Measurements from ENCODE around the gene MRPL16.
"Not testable (repeated sequence)": the region's sequence is repeated elsewhere in the genome, so short reads cannot be mapped to it uniquely, and the experiment has no call there.

The MRPL16 gene

DNA sequence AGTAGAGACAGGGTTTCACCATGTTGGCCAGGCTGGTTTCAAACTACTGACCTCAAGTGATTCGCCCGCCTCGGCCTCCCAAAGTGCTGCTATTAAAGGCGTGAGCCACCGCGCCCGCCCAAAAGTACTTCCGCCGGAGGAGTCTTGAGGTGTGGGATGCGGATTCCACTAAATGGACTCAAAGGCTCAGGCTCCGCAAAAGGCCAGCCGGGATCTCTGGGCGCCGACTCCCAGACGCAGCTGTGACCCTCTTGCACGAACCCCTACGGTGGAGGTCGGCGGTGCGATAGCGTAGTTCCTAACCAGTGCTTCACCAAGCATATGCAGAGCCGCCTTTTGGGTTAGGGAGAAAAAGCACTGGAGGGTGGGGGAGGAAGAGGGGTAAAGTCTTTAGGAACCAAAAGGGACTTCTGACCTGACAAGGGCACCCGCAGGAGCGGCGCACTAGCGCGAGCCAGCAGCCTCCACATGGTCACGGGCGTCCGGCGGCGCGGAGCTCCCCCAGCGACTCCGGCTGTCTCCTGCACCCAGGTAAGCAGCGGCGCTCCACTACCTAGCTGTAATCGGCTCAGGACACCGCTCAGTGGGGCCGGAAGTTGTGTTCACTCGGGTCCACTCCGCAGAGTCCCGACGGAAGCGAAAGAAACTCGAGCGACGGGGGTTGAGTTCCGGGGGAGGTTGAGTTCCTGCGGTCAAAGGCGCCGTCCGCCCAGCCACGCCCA is at the start of gene MRPL16:
MRPL16 (minus strand) TSS at position 590 of the 722 bp plus-strand sequence; CDS start at position 470, 120 bp downstream.
- peak; percentile 90 for DNase-seq (ENCODE audit: low spot score)

DNA sequence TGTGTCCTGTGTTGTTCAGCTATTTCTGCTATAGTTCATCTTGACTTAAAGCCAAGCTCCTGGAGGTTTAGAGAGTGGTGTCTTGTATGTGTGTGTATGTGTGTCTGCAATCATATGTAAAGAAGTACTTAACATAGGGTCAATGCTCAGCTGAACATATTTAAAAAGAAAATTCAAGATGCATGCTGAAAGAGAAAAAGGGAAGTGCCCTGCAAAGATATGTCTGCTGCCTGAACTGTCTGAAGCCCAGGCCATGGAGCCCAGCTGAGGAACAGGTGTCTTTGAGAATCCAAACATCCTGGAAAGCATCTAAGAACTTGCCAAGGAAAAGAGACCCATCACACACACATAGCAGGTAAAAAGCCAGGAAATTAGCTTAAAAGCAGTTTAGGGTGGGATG is 49.1 kb upstream of the MRPL16 start:
- no peak for DNase-seq (ENCODE audit: low spot score)

DNA sequence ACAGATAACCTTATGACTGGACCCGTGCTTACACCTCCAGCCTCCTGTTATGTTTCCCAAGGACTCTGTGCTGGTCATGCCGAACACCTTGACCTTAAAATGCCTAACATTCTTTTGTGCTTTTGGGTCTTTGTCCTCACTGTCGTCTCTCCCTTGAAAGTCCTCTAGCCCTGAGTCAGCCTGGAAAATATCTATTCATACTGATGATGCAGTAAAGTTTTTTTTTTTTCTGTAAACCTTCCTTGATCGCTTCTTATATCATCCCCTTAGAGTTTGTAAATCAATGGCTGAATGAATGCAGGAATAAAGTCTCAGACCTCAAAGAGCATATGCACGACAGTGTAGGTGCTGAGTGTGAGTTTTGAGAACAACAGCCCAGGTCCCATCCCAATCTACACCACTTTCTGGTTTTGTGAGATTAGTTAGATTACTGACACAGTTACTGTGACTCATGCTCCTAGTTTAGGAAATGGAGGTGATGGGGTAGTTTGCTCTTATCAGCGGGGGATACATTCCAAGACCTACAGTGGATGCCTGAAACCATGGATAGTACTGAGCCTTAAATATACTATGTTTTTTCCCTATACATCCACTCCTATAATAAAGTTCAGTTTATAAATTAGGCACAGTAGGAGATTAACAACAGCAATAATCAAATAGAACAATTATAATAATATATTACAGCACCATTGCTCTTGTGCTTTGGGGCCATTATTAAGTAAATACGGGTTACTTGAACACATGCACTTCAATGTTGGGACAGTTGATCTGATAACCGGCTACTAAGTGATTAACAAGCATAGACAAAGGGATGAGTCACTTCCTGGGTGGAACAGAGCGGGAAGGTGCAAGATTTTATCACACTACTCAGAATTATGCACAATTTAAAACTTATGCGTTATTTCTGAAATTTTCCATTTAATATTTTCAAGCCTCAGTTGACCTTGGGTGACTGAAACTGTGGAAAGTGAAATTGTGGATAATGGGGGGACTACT is 47.2 kb upstream of the MRPL16 start:
- DNase-seq (ENCODE audit: low spot score): no peak

DNA sequence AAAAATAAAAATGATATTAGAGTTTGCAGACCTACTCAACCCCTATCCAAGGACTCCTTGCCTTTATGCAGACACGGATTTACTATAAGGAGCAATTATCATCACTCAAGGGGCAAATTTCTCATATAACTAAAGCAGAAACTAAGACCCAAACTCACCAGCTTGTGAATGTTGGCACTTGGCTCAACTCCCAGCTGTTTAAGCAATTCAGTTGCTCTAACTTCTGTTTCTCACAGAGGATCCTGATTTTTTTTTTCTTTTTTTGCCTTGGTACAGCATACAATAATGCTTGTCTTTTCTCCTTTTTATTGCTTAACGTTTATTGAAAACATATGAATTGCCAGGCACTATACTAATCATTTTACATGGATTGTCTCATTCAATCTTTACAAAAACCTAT is 44.3 kb upstream of the MRPL16 start:
- DNase-seq (ENCODE audit: low spot score): no peak

DNA sequence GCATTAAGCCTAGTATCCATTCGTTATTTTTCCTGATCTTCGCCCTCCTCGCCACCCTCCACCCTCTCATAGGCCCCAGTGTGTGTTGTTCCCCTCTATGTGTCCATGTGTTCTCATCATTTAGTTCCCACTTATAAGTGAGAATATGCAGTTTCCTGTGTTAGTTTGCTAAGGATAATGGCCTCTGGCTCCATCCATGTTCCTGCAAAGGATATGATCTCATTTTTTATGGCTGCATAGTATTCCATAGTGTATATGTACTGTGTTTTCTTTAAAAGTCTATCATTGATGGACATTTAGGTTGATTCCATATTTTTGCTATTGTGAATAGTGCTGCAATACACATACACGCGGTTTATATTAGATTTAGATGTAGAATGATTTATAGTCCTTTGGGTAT is 40.8 kb upstream of the MRPL16 start:
- DNase-seq (ENCODE audit: low spot score): not testable (repeated sequence)

DNA sequence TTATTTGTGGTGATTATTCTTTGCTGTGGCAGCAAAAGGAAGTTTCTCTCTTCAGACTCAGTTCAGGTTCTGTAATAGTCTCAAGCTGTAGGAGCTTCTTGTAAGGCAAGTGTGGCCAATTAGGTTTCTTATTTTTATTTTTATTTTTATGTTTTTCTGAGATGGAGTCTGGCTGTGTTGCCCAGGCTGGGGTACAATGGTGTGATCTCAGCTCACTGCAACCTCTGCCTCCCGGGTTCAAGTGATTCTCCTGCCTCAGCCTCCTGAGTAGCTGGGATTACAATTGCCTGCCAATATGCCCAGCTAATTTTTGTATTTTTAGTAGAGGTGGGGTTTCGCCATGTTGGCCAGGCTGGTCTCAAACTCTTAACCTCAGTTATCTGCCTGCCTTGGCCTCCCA is 39.0 kb upstream of the MRPL16 start:
- not testable (repeated sequence) for DNase-seq (ENCODE audit: low spot score)

DNA sequence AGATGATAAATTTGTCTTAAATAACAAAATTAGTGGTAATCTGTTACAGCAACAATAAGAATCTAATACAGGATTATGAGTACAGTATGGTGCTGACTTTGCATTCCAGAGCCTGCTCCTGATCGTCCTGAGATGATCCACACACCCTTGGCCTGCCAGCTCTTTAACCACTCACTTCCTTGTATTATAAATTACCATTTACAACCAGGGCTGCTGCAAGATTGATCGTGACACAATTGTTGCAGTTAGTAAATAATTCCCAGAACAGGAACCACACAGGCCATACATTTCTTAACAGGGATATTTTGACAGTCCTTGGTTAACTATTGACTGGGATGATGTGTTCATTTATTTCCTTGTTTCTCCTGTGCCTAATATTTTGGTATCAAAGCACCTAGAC is 38.6 kb upstream of the MRPL16 start:
- no peak for DNase-seq (ENCODE audit: low spot score)

DNA sequence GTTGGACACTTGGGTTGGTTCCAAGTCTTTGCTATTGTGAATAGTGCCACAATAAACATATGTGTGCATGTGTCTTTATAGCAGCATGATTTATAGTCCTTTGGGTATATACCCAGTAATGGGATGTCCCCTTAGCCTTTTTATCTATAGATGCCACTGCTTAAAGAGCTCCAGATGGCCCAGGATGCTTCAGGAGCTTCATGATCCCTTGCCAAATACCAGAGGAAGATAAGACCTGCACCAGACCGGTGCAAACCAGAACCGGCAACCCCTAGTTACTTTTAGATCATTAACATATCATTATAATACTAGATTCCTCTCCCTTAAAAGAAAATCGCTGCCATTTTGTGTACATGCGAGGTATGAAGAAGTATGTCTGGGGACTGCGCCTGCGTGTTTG is 37.9 kb upstream of the MRPL16 start:
- DNase-seq (ENCODE audit: low spot score): not testable (repeated sequence)

DNA sequence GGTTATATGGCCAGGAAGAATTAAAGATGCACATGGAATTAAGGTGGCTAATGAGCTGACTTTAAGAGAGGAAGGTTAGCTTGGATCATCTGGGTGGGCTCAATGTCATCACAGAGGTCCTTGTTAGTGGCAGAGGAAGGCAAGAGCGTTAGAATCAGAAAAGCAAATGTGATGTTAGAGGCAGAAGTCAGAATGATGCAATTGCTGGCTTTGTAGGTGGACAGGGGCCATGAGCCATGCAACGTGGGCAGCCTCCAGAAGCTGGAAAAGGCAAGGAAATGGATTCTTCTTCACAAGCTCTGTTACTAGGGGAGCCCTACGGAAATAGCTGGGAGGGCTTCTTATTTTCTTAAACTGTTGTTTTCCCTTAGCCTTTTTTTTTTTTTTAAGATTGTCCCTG is 37.0 kb upstream of the MRPL16 start:
- no peak for DNase-seq (ENCODE audit: low spot score)

DNA sequence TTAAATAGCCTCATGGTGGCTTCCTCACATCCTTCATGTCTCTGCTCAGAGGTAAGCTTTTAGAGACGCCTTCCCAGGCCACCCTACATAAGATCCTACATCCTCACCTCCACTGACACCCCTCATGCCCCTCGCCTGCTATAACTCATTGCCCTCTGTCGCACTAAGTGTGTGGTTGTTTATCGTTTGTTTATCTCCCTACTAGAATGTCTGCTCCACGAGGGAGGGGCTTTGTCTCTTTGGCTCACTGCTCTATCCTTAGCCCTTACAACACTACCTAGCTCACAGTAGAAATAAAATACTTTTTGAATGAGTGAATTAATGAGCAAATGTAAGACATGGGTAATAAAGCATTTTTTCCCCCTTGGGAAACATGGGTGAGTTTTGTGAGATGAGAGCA is 36.0 kb upstream of the MRPL16 start:
- no peak for DNase-seq (ENCODE audit: low spot score)

DNA sequence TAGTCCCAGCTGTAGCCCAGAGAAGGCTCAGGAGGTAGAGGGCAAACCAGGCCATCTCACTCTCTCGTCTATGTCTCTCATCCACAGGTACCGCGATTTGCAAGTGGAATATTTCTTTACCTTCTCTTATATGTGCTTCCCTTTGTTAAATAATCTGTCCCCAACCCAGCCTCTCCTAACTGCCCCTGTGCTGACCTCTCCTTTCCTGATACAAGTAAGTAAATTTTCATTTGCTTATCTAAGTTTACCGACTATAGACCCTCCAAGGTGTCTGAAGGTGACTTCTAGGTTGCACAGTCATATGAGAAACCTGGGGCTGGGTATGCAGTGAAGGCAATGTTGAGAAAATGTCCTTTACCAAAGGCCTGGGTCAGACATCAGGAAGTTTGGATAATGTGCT is 34.8 kb upstream of the MRPL16 start, which contains the start of gene CBLIF:
CBLIF (minus strand) TSS at position 101 of the 400 bp plus-strand sequence; CDS start at position 55, 46 bp downstream.
- DNase-seq (ENCODE audit: low spot score): no peak

DNA sequence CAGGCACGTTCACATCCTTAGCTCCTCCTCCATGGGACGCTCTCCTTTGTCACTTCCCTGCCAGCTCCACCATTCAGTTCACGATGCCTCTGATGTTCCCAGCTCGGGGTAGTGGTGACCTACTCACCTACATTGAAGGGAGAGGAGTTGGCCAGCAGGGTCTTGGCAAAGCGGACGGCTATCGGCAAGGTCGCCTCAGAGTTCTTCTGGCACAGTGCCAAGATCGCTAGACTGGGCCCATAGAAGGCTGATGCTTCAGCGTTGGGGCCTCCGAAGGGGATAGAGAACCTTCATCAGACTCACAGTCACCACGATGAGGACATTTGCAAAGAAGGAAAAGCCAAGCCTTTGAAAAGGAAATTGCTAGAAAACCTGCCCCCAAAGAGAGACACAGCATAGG is 31.7 kb upstream of the MRPL16 start:
- no peak for DNase-seq (ENCODE audit: low spot score)

DNA sequence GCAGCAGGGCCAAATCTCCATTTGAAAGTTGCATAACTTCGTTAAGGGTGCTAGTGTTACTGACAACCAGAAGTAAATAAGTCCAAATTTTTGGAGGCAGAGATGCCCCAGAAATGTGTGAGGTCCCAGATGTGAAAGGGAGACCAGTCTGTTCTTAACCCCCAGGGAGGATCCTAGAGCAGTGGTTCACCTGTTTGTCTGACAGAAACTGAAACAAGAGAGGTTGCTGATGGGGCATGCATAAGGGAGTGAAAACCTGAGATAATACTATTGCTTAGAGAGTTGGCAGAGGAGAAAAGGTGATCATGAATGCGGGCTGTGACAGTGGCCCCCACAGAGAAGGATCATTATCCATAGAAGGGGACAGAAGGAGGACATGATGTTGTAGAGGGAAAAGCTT is 30.9 kb upstream of the MRPL16 start:
- no peak for DNase-seq (ENCODE audit: low spot score)

DNA sequence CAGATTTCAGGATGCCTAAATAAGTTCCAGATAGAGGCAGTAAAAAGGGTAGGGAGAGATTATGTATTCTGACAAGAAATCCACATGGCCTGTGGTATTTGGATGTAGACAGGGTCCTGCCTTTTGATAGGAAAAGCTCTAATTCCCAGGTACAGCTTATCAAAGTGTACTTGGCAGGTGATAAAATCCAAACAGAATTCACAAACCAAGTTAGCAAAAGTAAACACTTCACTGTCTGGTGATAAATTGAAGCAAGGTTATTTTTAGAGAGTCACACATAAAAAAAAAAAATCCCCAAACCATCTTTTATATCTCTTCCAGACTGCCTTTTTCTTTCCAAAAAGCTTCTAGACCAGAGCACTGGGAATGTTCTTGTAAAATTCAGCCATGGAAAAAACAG is 29.0 kb upstream of the MRPL16 start:
- DNase-seq (ENCODE audit: low spot score): no peak

DNA sequence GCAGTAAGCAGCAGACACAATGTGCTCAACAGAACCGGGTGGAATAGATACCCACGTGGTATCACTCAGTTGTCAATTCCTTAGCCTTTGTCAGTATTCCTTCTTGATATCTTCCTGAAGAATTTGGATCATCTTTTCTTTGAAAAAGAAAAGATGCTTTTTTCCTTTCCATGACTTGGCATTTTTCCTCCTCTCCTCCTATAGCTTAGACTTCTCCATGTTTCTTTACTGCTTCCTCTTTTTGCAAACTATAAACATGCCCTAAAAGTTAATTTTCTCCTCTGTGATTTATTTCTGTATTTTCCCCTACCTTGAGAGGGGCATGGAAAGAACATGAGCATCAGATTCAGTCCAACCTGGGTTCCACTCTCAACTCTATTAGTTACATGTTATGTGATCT is 23.0 kb upstream of the MRPL16 start:
- no peak for DNase-seq (ENCODE audit: low spot score)

DNA sequence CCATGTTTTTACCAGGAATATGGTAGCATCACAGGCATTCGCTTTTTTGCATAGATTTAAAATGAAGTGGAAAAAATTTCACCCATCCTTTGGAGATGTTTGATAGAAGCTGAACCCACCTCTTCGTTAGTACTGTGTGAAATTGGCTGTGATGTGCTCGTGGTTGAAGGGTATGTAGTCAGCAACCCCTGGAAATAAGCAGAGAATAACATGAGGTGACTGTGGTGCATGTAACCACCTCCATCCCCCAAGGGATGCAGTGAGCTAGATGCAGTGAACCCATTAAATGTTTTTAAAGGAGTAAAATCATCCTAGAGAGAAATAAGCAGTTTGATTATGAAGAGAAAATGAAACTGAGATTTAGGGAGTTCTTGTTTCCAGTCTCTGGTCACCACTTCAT is 18.8 kb upstream of the MRPL16 start:
- no peak for DNase-seq (ENCODE audit: low spot score)

DNA sequence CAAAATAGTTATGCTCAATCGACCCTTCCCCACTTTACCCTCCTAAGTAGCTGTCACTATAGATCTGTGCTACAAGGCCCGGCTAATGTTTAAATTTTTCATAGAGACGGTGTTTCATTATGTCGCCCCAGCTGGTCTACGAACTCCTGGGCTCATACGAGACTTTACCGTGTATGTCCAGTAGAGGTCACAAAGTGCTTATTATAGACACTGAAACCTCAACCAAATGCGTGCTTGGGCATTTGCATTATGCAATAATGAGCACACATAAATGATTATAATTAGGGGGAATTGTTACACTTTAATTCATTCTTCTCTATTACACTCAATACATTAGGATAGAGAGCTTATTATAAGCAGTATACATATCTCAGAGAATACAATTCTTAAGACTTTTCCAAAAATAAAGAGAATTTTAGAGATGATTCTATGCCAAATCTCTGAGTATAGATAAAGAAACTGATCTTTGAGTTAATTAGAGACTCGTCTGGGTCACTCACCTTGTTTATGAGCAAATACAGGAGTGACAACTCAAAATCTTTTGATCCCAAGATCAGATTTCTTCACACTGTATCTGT is 12.5 kb upstream of the MRPL16 start:
- peak; percentile 63 for DNase-seq (ENCODE audit: low spot score)

DNA sequence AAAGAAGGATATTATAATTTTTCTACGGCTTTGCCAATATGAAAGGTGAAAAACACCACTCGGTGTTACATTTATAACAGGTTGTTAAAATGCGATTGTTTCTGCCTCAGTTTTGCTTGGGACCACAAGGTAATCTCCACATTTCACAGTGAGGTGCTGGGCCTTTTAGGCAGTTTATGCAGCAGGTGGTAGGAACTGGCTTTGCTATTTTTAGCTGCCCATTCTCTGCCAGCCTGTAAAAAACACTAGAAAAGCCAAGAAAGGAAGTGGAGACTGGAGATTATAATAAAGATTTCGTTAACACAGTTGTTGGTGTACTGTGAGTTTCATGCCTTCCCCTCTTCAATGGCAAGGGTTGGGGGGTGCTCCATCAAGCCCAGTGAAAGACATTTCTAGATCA is 8.0 kb upstream of the MRPL16 start:
- DNase-seq (ENCODE audit: low spot score): no peak

DNA sequence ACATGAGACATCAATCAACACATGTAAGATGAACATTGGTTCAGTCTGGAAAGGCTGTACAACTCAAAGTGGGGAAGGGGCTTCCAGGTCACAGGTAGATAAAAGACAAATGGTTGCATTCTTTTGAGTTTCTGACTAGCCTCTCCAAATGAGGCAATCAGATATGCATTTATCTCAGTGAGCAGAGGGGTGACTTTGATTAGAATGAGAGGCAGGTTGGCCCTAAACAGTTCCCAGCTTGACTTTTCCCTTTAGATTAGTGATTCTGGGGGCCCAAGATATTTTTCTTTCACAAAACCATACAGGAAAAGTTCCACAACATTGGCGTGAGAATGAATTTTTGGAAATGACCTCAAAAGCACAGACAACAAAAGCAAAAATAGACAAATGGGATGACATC is 5.9 kb upstream of the MRPL16 start:
- not testable (repeated sequence) for DNase-seq (ENCODE audit: low spot score)

DNA sequence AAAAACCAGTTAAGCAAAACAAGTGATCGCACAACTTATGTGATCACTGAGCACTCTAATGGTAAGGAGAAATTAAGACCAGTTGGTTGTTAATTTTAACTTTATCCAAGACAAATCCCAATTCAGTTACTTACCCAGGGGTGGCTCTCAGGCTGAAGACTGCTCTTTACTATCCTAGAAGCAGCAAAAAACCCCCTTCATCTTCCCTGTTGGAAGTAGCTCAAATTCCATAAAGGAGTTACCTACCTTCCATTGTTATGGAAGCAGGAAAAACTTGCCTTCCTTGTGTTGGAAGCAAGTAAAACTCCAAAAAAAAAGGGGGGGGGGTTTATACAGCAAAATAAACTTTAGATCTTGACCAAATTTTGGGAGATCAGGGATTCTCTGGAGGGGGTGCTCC is 5.2 kb upstream of the MRPL16 start:
- no peak for DNase-seq (ENCODE audit: low spot score)

DNA sequence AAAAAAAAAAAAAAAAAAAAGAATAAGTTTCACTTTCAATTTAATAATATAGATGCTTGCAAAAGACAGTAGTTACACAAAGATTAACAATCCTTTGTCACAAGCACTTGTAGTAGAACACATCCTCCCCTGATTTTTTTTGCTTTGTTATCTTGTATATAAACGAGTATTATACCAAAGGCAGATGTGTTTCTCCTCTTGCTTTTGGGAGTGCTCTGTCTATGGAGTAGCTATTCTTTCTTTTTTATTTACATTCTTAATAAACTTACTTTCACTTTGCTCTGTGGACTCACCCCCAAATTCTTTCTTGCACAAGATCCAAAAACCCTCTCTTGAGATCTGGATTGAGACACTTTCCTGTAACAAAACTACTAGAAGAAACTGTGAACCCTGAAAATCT is 3.4 kb upstream of the MRPL16 start:
- no peak for DNase-seq (ENCODE audit: low spot score)

DNA sequence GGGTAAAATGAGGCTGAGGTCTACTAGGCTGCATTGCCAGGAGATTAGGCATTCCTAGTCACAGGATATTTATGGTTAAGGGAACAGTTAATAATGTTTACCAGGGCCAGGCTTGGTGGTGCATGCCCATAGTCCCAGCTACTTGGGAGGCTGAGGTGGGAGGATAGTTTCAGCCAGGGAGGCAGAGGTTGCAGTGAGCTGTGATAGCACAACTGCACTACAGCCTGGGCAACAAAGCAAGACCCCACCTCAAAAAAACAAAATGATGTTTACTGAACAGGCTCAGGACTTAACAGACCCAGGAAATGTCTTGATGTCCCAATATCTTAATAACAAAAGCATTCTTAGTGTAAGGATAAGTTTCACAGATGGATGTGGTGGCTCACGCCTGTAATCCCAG is 2.8 kb upstream of the MRPL16 start:
- no peak for DNase-seq (ENCODE audit: low spot score)

DNA sequence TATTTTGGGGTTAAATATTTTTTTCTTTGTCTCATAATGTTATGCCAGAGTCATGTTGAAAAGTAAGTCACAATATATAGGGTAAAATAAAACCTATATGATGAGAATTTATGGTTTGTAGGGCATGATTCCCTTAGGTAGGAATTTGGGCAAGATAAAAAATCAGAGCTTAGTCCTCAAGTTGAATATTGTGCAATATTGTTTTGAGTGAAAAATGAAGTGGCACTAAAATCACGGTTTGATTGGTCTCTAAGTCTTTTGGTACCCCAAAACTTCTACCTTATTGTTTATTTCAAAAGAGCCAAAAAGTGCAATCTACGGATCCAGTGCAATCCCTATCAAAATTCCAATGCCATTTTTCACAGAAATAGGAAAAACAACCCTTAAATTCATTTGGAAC is 1.6 kb upstream of the MRPL16 start:
- no peak for DNase-seq (ENCODE audit: low spot score)

Data from cerebellar cortex (tissue), 1 donor.